Endothelial cell of umbilical vein (primary cell): Measurements from ENCODE around the gene SRPX.

Experiments used
- MYC ChIP-seq: IDR thresholded peaks from one replicate; pipeline ENCODE4 v1.6.1; 2011; ENCODE audit warnings: mild to moderate bottlenecking, low read depth, low read length
- POLR2A ChIP-seq: IDR thresholded peaks from 2 replicates; pipeline ENCODE4 v1.6.1; 2012; ENCODE audit warnings: low read depth, mild to moderate bottlenecking, control low read depth, low read length
- TF ChIP-seq, protein P1 (sequence below), 2 donors: IDR thresholded peaks; 1 replicate in 1 of 2; 2 replicates in 1 of 2; pipeline ENCODE4 v1.5.1; 2011; ENCODE audit warnings: low read length in 2 of 2, mild to moderate bottlenecking in 2 of 2, moderate library complexity in 2 of 2, control low read depth in 1 of 2, inconsistent platforms in 1 of 2, low read depth in 1 of 2; ENCODE audit not compliant: insufficient read depth in 1 of 2; ENCODE audit errors: extremely low read depth in 1 of 2

- TF ChIP-seq MYC (no peak), POLR2A (no peak)
- TF ChIP-seq, protein P1, sequence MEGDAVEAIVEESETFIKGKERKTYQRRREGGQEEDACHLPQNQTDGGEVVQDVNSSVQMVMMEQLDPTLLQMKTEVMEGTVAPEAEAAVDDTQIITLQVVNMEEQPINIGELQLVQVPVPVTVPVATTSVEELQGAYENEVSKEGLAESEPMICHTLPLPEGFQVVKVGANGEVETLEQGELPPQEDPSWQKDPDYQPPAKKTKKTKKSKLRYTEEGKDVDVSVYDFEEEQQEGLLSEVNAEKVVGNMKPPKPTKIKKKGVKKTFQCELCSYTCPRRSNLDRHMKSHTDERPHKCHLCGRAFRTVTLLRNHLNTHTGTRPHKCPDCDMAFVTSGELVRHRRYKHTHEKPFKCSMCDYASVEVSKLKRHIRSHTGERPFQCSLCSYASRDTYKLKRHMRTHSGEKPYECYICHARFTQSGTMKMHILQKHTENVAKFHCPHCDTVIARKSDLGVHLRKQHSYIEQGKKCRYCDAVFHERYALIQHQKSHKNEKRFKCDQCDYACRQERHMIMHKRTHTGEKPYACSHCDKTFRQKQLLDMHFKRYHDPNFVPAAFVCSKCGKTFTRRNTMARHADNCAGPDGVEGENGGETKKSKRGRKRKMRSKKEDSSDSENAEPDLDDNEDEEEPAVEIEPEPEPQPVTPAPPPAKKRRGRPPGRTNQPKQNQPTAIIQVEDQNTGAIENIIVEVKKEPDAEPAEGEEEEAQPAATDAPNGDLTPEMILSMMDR (IDR thresholded peaks at IDR 0.05; ENCODE audit: extremely low read depth in 1 of 2, insufficient read depth in 1 of 2, low read depth in 1 of 2, low read length in 2 of 2) = no peak
Observed at GRCh38 chrX:38103857-38104812, 116.5 kb downstream of the SRPX start.
